ENCODE measurements around the gene GNB3.

GNB3 gene

GRCh38 chr12:6839482-6840201 lies 1.1 kb upstream of the GNB3 start:
- no peak for DNase-seq

- DNase-seq = no peak
These were observed 395 bp upstream of the GNB3 start for GRCh38 chr12:6840330-6840729.

DNA sequence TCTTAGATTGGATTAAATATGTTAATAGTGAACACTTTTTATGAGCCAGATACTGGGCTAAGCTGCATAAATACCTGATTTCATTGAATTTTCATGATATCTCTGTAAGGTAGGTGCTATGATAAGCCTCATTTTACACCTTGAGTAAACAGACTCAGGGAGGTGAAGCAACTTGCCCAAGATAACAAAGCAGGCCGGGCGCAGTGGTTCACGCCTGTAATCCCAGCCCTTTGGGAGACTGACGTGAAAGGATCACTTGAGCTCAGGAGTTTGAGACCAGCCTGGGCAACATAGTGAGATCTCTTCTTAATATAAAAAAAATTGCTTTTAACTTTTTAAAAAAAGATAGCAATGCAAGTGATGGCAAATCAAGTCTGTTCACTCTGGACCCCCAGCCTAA lies 1.4 kb downstream of the GNB3 start:
- no peak for DNase-seq

DNA sequence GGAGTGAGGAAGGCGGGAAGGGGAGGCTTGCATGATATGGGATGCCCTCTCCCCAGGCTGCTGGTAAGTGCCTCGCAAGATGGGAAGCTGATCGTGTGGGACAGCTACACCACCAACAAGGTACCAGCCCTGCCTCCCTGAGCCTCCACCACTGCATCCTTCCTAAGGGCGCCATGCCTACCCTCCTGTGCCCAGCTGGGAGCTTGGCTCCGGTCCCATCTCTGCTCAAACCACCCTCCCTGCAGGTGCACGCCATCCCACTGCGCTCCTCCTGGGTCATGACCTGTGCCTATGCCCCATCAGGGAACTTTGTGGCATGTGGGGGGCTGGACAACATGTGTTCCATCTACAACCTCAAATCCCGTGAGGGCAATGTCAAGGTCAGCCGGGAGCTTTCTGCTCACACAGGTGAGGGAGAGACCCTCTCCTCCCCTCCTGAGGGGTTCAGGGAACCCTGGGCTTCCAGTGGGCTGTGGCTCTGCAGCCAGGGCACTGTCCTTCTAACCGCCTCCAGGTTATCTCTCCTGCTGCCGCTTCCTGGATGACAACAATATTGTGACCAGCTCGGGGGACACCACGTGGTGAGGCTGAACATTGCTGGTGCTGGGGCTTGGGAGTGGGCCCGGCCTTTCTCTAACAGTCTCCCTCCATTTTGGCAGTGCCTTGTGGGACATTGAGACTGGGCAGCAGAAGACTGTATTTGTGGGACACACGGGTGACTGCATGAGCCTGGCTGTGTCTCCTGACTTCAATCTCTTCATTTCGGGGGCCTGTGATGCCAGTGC lies 2.6 kb downstream of the GNB3 start:
- no peak for DNase-seq

- DNase-seq = no peak
These were observed 4.7 kb downstream of the GNB3 start for GRCh38 chr12:6845395-6845794.

GRCh38 chr12:6846316-6846869 lies 5.7 kb downstream of the GNB3 start:
- no peak for DNase-seq

- no peak for DNase-seq
These were observed 7.0 kb downstream of the GNB3 start for GRCh38 chr12:6847676-6848075.

- no peak for DNase-seq
These were observed 8.7 kb downstream of the GNB3 start for GRCh38 chr12:6849427-6849826.

DNA sequence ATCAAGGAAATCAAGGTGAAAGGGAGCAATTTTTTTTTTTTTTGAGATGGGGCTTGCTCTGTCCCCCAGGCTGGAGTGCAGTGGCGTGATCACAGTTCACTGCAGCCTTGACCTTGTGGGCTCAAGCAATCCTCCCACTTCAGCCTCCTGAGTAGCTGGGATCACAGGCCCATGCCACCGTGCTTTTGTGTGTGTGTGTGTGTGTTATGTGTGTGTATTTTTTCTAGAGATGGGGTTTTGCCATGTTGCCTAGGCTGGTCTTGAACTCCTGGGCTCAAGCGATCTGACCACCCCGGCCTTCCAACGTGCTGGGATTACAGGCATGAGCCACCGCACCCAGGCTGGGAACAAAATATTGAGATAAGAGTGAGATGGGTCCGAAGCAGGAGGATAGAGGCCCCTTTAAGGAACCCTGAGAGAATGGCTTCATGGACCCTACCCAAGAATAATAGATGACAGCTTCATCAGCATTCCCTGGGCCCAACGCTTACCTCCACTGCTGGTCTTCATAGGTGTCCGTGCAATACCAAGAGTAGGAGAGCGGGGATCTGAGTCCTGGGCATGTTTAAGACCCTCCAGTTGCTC lies 9.3 kb downstream of the GNB3 start:
- DNase-seq = no peak

- DNase-seq = no peak
These were observed 10.0 kb downstream of the GNB3 start for GRCh38 chr12:6850796-6851152.

- DNase-seq = peak; percentile 82
These were observed 10.6 kb downstream of the GNB3 start, which contains the start of gene CDCA3 for GRCh38 chr12:6851153-6851920. CDCA3 (minus strand) TSS chr12:6851286; CDS start chr12:6850952, 334 bp downstream.

GRCh38 chr12:6851921-6852650 lies 11.4 kb downstream of the GNB3 start, which contains the start of gene USP5:
USP5 (plus strand) TSS chr12:6852150; CDS start chr12:6852180, 30 bp downstream.
- peak; percentile 97 for DNase-seq

DNA sequence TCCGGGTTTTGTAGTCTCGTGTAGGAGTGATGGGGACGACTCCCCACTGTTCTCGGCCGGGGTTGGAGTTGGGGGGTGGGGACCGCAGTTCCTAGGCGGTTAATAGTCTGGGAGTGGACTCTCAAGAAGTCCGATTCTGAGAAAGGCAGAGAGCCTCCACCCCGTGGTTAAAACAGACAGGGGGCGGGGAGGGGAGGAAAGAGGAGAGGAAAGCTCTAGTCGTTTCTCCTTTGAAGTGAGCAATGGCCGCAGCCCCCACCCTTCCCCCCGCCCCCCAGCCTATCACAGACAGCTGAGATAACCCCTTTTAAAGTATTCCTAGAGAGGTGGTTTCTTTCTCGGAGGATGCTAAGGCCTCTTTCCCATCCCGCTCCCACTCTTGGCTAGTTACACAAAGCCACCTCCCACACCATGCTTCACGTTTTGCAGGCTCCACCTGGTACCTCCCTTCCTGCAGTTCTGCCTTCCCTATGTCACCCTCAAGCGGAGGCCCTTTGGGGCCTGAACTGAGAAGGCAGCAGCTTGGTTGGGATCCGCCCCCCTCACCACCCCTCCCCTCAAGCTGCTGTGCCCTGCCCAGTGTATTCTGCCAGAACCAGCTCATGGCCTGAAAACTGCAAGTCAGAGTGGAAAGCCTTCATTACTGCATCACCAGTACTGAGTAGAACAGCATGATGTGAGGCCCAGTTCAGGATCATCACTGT lies 12.1 kb downstream of the GNB3 start:
- peak; percentile 41 for DNase-seq

GRCh38 chr12:6853626-6854025 lies 12.9 kb downstream of the GNB3 start:
- no peak for DNase-seq

DNA sequence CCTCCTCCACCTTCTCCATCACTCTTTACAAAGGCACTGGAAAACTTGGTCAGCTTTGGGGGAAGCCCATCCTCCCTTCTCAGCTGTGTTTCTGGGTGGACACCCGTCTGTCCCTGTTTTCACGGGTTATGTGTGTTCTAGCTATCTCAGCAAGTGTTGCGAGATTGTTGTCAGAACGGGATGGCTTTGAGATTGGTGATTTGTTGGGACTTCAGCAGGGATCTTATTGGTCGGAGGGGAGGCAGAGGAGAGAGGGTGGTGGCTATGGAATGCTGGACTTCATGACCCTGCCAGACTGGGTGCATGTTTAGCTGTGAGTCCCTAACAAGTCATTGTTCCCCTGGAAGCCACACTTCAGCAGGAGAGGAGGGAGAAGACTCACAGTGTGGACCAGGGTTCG lies 13.3 kb downstream of the GNB3 start:
- DNase-seq = no peak

DNA sequence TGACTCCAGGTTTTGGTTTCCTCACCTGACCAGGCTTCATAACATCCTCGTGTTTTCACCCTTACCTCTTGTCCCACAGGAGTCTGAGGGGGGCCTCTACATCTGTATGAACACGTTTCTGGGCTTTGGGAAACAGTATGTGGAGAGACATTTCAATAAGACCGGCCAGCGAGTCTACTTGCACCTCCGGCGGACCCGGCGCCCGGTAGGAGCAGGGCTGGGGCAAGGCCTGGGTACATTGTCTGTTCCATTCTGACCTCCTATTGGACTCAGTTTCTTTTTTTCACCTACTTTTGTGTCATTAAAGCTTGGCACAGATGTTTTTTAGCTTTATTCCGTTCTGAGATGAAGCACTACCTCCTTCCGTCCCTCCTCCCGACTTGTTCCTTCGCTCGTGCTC lies 14.6 kb downstream of the GNB3 start:
- DNase-seq = no peak

DNA sequence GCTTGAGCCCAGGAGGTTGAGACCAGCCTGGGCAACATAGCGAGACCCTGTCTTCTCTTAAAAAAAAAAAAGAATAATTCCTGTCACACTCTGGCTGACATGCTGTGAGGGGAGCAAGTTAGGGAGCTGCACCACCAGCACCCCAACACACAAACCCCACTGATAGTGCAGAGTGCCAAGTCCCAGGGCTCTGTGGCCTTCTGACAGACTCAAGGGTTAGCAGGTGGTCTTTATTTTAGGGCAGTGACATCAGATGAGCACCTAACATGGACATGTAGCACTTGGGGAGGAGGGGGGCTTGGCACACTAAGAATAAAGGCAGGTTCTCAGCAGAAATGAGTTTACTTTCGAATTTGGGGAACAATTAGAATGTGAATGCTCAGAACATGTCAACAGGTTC lies 18.1 kb downstream of the GNB3 start:
- no peak for DNase-seq

DNA sequence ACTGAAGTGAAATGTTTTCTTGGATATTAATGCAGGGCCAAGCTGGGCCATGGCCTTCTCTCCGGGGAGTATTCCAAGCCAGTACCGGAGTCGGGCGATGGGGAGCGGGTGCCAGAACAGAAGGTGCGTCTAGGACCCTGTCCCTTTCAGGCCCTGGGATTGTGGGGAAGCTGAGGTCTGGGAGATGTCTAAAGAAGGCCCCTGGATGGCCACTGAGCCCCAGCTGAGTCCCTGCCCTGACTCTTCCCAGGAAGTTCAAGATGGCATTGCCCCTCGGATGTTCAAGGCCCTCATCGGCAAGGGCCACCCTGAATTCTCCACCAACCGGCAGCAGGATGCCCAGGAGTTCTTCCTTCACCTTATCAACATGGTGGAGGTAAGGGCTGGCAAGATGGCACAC lies 19.4 kb downstream of the GNB3 start:
- DNase-seq = no peak

GRCh38 chr12:6860942-6861341 lies 20.2 kb downstream of the GNB3 start:
- DNase-seq = no peak

DNA sequence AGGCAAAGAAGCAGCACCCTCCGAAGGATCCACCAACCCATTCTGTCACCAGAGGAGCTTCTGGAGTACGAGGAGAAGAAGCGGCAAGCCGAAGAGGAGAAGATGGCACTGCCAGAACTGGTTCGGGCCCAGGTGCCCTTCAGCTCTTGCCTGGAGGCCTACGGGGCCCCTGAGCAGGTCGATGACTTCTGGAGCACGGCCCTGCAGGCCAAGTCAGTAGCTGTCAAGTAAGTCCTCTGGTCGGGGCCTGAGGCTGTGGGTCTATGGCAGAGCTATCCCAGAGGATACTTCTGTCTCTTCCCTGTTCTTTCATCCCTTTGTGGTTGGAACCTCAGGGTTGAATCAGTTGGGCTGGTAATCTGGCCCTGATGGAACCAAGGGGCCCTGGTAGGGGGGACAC lies 20.7 kb downstream of the GNB3 start:
- no peak for DNase-seq

DNA sequence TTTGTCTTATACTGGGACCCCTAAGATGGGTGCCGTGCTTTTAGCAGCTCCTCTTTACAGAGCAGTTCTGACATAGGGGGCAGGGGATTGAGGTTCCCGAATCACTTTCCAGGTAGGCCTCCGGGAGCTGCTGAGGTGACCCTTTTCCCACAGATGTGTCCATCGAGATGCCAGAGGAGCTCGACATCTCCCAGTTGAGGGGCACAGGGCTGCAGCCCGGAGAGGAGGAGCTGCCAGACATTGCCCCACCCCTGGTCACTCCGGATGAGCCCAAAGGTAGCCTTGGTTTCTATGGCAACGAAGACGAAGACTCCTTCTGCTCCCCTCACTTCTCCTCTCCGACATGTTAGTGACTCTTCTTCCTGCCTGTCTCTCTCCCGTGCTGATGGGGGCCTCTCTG lies 22.3 kb downstream of the GNB3 start:
- DNase-seq = no peak

Data from activated CD4-positive, alpha-beta T cell treated with anti-CD3 and anti-CD28 coated beads for 1 hour (primary cell).